Skin of body (tissue), 2 donors: ENCODE measurements around the gene AQP6. TPM values are rescaled to one million over a fixed set of nuclear protein-coding genes. Genes with fewer than 3 reads are reported as not detected.

Source experiments
- DNase-seq: peaks from one replicate; lab custom pipeline; 2025; lab: John Stamatoyannopoulos, UW
- total RNA-seq: library from RNA; depleted of rRNA; stranded (reverse); fragments of >200 nt; gene quantifications from one replicate; pipeline ENCODE4 v1.2.3, GENCODE V29; 2014

The AQP6 gene, protein sequence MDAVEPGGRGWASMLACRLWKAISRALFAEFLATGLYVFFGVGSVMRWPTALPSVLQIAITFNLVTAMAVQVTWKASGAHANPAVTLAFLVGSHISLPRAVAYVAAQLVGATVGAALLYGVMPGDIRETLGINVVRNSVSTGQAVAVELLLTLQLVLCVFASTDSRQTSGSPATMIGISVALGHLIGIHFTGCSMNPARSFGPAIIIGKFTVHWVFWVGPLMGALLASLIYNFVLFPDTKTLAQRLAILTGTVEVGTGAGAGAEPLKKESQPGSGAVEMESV
- total RNA-seq = 0.20 TPM

DNA sequence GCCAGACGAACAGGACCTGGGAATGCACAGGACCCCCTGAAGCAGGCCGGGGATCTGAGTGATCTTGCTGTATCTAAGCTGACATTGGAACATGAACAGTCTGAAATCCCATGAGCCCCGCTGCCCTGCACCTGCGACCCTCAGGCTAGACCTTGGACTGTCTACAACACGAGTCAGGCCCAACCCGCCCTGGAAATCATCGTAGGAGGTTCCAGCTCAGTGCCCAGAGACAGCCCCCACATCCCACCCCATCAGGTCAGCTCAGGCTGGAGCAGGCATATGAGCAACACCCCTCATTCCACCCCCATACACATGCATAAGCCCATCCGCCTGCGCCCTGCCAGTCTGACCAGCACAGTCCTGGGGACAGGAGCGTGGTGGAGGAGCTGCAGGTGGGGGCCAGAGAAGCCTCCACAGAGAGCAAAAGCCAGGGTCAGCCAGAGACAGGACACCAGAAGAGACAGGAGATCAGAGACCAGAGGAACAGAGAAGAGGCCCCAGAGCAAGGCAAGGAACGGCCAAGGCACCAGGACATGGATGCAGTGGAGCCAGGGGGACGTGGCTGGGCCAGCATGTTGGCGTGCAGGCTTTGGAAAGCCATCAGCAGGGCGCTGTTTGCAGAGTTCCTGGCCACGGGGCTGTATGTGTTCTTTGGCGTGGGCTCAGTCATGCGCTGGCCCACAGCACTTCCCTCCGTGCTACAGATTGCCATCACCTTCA lies at the start of gene AQP6:
Gene AQP6 (plus strand): TSS at position 307 of the 720 bp plus-strand sequence. CDS start 227 bp downstream, at position 534.
- DNase-seq = no peak

DNA sequence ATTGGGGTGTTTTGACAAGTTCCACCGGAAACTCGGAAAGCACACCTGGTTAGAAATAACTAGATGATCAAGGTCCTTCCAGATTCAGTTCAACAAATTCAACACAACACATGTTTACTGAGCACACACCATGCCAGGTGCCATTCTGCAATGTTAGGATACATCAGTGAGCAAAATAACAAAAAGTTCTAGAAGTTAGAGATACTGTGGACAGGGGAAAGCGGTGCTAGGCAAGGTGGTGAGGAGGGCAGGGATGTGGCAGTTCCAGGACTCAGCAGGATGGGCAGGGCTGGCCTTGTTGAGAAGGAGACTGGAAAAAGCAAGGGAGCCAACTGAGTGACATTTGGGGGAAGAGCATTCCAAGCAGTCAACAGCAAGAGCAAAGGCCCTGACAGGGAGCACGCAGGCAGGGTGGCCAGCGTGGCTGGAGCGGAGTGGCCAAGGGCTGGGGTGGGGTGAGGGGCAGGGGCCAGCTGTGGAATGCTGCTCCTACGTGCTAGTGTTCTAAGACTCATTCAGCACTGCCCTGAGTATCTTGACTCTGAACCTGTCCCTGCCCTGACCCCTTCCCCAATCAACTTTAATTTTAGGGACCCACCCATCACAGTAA lies 49.6 kb upstream of the AQP6 start:
- DNase-seq = no peak

DNA sequence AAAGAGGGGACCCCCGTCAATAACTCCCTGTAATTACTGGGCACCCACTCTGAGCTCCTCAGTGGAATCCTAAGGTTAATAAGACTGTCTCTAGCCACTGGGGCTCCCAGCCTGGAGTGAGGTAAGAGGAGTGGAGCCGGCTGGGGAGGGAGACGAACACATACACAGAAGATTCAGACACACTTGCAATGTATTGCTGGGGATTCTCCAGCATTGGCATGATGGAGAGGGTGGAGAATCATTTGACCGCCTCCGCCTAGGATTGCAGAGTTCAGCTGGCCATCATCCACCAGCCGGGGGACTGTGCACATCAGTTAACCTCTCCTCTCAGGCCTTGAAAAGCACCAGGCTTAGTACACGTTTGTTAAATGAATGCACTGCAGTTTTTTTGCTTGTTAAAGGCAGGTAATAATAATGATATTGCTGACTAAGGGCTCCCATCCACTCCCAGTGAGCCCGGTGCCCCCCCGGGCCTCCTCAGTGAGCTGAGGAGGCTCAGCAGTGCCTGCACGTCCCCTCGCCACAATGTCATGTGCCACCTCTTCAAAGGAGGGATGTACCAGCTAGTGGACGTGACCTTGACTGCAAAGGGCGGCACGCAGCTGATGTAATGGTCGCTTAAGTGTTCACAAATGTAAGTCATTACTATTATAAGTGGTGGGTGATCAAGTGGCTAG lies 48.7 kb upstream of the AQP6 start:
- no peak for DNase-seq

DNA sequence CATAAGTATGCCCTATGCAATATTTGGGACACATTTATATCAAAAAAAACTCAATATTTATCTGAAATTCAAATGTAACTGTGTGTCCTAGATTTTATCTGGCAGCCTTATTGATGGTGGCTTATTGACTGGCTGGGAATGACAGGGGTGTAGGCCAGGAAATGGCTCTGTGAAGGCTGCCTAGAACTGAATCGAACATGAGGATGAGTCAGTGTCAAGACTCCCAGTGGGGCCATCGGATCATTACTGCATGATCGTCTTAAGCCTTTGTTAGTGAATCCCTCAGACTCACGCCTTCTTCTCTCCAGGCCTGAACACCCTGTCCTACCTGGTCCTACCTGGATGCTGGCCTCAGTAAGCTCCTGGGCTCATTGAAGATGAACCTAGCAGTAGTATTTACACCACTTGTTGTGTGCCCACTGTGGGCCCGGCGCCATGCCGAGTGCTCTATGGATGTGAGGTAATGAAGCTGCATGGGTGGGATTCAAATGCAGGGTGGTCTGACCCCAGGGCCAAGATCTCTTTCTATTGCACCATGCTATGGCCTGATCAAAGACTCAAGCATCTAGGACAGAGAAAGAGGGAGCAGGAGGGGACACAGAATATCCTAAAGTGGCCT lies 48.0 kb upstream of the AQP6 start:
- no peak for DNase-seq

DNA sequence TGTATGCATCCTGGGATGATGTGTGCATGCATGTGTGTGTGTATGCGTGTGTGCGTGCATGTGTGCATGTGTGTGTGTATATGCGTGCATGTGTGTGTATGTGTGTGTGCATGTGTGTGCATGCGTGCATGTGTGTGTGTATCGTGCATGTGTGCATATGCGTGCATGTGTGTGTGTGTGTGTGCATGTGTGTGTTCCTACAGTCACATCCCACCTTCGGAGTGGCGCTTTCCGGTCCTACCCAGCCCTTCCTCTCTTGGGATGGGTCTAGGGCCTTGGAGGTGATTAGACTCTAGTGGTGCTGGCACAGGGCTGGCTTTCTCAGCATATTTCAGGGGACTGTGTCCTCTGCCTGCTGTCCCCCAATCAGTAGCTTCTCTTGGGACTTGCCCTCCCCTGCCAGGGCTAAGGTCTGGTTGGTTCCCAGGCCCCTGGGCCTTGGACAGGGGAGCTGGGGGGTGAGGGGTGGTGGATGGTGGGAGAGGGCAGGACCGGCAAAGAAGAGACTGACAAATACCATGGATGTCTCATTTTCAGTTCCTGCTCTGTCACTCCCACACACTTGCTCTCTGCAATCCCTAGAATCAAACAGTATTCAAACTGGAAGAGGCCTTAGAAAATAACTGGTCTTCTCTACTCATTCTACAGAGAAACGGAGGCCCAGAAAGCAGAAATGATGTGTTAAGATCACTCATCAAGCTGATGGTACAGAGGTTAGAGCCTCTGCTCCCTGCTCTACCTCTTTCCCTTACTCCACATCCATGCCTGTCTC lies 47.1 kb upstream of the AQP6 start:
- DNase-seq = no peak

DNA sequence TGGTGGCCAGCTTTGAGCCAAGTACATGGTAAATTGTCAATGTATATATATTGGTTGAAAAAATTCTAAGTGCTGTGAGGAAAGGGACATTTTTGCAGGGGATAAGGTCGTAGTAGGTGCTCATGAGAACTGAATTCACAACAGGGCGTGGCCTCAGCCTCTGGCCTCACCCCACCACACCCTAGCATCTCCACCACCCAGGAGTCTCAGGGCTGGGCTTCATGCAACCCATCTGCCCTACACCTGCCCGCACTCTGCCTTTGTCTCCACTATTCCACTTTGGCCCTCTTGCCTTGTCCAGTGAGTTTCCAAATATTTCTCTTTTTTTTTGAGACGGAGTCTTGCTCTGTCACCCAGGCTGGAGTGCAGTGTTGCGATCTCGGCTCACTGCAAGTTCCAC lies 44.3 kb upstream of the AQP6 start:
- DNase-seq = no peak

DNA sequence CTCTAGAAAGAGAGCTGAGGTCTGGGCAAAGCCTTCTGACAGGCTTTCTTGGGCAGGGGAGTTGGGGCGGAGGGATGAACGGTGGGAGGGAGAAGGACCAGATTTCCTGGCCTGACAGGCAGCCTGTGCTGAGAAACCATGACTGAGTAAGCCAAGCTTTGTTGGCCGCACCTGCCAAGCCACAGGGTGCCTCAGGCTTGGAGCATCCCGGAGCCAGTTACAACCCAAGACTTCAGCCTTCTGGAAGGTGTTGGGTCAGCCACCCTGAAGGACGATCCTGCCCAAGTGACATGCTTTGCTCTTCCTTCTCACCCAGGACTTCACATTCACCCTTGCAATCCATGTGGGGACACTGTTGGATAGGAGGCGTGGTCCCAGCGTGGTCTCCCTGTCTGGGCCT lies 43.2 kb upstream of the AQP6 start:
- no peak for DNase-seq

DNA sequence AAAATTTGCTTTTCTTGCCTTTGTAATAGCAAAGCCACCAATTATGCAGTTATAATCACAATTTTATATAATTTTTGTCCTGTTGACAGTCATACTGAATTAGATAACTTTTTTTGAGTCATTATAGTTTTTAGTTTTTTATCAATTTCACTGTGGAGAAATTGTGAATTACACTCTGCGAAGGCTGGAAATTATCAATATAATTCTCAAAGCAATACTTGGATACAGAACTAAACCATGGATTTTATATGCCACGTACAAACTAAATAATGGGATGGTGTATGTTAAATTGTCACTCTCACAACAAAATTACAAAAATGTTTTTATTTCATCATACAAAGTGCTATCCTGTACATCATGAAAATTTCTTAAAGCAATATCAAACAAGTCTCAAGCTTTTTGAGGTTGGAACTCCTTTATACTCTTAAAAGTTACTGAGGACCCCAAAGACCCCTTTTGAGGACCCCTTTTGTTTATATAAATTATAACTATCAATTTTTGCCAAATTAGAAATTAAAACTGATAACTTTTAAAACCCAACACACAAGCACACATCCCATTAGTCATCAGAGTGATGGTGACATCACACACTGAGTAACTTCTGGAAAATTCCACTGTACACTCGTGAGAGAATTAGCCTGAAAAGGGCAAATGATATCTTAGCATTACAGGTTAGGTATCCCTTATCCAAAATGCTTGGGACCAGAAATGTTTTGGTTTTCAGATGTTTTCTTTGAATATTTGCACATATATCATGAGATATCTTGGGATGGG lies 42.0 kb upstream of the AQP6 start:
- no peak for DNase-seq

DNA sequence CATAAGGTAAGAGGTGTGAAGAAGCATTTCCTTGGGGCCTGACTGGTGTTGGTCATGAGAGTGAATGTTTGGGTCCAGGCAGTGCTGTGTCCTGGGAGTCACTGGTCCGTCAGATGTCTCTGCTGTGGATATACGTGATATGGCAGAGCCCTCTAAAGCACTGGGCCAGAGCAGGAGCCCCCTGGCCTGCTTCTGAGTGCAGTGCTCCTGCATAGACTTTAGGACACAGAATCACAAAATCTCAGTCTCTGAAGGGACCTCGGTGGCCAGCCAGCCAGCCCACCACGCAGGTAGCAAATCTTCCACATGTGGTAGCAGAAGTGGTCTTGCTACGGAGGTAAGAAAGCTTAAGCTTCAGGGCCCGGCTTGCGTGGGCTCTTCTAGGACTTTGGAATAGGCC lies 40.7 kb upstream of the AQP6 start:
- DNase-seq = no peak

DNA sequence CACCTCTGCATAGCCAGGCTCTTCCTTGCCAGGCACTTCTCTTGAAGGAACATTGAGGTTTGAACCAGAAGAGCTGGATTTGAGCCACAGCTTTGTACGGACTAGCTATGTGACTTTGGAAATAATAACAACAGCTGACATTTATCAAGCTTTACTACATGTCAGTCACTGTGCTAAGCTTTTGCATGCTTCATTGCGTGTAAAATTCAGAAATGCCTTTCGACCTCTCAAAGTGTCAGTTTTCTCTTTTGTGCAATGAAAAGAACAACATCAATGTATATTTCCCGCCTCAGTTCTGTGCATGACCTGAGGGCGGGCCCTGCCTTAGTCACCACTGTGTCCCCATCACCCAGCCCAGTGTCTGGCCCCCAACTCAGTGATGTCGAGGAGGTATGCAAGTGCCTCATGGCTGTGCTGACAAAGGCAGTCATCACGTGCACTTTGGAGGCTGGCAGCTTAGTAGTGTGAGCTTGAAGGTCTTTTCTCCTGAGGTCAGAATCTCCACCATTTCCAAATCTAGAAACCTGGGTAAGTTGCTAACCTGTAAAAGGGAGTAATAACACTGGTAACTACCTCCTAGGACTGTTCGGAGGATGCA lies 40.1 kb upstream of the AQP6 start:
- peak; percentile 15 for DNase-seq

DNA sequence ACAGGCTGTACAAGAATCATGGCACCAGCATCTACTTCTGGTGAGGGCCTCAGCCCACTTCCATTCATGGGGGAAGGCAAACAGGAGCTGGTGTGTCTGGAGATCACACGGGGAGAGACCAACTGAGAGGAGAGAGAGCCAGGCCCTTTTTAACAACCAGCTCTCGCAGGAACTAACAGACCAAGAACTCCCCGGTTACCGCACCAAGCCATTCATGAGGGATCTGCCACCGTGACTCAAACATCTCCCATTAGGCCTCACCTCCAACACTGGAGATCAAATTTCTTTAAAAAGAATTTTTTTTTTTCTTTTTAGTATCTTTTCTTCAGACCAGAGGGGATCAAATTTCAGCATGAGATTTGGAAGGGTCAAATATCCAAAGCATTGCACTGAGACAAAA lies 39.0 kb upstream of the AQP6 start:
- no peak for DNase-seq

DNA sequence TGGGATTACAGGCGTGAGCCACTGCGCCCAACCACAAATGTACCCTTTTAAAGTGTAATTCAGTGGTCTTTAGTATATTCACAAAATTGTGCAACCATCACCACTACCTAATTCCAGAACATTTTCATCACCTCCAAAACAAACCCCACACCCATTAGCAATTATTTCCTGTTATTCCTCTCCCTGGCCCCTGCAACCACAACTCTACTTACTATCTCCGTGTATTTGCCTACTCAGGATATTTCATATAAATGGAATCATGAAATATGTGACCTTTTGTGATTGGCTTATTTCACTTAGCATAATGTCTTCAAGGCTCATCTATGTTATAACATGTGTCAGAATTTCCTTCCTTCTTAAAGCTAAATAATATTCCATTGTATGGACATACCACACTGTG lies 38.2 kb upstream of the AQP6 start:
- no peak for DNase-seq

DNA sequence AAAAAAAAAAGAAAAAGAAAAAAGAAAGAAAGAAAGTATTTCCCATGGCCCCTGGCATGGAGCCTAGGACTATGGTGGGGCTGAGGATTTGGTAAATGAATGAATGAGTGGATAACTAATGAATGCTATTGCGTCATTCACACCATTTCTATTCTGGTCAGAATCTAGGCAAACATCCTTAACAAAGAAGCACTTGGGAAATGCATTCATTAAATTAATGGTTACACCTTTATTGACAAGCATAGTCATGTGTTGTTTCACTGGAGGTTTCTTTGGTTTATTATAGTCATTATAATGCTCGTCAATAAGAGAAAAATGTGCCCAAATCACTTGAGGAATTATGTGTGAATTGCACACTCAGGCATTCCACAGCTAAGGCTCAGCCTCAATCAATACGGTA lies 35.8 kb upstream of the AQP6 start:
- no peak for DNase-seq

DNA sequence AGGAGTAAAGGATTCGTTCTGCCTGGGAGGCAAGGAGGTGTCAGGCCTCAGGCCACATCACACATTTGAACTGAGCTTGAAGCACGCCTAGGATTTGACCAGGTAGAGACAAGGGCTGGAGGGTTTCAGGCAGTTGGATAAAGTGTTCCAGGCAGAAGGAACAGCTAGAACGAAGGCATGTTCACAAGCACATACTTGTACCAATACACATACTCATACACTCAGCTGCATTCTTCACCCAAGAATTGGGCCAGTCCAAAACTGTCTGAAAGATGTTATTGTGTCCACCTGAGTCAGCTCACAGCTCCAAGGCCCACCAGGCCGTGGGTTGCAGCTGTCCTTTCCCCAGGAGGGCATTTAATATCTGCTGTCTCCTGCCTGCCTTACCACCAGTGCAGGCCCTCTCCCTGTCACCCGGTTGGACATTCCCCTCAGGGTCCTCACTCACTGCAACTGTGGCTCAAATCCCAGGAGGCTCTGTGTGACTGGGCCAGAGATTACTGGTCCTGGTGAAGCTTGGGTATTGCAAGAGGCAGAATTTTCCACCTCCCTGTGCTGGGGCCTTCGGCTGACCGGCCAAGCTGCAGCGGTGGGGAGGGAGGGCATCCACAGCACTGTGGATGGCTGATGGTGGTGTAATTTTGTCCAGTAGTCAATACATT lies 35.0 kb upstream of the AQP6 start:
- DNase-seq = no peak

DNA sequence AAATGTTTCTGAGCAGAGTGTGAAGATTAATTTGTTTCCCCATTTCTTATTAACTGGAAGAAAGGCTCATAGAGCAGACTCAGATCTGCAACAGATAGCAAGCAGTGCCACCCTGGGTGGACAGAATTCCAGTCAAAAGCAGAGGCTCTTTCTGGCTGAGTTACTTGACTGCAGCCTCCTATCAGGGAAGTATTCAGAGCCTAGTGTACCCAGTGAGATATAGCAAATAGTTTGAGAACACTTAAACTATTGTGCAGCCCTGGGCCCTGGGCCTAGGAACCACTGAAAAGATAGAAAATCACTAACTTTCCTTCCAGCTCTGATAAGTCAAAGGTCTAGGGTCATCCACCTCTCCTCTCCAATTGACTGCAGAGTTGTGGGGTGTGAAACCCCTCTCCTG lies 33.4 kb upstream of the AQP6 start:
- no peak for DNase-seq

DNA sequence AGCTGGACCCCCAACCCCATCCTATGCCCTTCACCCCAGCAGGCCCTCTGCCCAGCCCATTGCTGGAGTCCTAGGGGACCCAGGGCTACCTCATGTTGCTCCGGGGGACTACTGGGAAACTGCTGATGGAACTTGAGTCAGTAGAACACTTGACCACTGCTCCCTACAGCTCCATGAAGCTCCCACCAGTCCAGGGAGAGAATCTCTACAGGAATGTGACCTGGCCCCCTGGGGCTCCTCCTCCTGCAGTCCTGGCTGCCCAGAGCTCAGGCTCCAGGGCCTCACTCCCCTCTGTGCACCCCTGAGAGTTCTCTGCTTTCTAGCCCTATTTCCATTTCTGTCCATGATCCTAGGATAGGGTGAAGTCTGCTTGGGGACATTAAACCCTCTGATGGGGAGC lies 33.0 kb upstream of the AQP6 start:
- DNase-seq = no peak

DNA sequence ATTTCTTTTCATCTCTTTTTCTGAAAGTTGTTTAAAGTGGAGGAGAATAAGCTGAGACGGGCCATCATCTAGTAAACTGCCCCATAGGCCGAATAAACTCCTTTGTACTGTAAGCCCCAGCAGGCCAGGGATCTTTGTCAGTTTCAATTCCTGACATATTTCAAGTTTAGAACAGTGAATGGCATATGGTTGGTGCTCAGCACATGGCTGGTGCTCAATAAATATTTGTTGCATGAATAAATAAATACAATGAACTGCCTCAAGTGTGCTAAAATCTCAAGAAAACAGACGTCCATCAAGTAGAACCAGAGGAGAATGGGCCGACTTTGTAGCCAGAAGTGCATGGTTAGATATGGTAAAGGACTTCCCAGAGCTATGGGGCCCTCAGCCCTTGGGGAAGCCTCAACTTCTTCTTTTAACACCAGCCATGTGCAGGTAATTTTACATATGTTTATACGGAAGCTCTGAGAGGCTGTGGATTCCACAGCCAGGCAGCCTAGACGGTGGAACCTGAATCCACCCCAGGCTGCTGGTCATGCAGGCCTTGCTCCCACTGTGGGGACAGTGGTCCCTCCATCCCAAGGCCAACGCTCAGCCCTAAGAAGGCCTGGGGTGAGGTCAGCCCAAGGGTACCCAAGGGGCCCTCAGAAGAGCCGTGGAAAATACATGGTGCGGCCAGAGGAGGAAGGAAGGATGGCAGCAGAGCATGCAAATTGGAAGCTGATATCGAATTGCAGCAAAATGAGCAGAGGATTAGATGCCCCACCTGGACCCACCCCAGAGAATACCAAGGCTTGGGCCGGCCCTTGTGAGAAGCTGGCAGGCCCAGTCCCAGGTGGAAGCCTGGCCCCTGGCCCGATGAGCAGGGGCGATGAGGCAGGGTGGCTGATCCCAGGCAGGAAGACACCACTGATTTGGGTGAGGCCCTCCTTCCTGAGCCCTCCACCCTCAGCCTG lies 30.9 kb upstream of the AQP6 start:
- DNase-seq = no peak

DNA sequence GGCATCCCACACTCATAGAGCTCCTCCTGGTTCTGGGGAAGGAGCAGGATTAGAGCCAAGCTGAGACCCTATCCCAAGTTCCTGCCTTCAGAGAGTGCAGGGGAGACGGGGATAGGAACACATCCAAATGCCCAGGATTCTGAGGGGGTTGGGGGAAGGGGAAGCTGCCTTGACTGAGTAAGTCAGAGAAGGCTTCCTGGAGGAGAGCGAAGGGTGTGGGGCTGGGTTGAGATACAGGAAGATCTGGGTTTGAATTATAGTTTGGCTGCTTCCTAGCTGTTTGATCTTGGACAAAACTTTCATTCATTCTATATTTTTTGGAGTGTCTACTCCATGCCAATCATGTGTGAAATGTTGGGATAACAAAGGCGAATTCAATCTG lies 30.2 kb upstream of the AQP6 start:
- no peak for DNase-seq
